HG02759 (cell line): ENCODE results near the gene FGF7.
"Not testable (repeated sequence)": the region's sequence is repeated elsewhere in the genome, so short reads cannot be mapped to it uniquely, and the experiment has no call there.

ENCODE experiments used
- ATAC-seq: cut with Tn5 transposase; IDR thresholded peaks from one replicate; pipeline ENCODE4 v1.9.1; 2021; ENCODE audit warnings: mild to moderate bottlenecking, moderate library complexity; ENCODE audit not compliant: unreplicated experiment

The FGF7 gene

DNA sequence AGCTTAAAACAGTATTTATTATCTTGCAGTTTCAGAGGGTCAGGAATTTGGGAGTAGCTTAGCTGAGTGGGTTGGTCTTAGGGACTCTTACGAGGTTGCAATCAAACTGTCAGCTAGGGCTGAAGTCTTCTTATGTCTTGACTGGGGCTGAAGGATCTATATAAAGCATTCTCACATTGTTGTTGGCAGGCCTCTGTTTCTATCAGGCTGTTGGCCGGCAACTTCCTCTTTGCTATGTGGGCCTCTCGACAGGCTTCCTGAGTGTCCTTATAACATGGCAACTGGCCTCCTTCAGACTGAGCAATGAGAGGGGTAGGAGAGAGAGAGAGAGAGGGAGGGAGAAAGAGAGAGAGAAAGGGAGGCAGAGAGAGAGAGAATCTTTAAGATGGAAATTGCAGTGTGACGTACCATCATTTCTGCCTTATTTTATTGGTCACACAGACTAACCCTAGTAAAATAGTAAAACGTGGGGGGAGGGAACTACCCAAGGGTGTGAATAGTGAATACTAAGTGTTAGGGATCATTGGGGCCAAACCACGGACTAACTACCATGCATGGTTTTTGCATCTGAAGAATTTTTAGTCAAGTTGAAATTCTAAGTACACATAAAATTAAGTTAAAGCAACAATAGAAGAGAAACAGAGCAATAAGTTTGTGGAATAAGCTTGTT is 16.1 kb downstream of the FGF7 start:
- peak; percentile 88 for ATAC-seq

GRCh38 chr15:49439678-49440395 is 16.8 kb downstream of the FGF7 start:
- no peak for ATAC-seq

GRCh38 chr15:49441356-49441755 is 18.3 kb downstream of the FGF7 start:
- no peak for ATAC-seq

DNA sequence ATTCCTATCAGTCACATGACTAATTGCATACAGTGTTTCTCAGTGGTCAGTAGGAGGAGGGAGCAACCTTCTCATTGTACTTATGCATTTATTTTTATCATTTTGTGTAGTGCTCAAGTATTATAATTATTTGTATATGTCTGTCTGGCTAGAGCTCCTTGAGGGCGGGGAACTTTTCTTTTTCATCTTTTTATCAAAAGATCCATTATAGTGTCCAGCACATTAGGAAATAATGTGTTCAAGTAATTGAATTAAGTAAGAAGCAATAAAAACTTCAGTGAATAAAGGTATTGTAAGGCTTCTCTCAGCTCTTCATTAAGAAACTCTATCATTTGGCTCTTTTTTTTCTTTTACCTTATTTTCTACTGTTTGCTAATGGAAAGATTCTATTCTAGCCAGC is 18.8 kb downstream of the FGF7 start:
- ATAC-seq, result no peak

DNA sequence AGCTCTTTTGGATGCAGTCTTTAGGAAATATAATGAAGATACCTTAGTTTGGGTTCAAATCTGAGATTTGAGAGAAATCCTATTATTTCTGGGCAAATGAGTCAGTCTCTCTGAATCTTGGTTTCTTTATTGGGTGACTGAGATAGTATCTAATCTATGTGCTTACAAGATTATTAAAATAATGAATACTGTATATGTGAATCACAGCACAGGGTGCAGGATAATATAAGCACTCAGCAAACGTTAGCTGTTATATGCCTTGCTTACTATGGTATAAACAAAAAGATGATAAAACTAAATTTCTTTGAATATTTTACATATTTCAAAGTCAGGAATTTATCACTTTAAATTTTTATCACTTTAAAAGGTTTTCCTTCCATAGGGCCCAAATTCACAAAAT is 29.6 kb downstream of the FGF7 start:
- ATAC-seq, result no peak

DNA sequence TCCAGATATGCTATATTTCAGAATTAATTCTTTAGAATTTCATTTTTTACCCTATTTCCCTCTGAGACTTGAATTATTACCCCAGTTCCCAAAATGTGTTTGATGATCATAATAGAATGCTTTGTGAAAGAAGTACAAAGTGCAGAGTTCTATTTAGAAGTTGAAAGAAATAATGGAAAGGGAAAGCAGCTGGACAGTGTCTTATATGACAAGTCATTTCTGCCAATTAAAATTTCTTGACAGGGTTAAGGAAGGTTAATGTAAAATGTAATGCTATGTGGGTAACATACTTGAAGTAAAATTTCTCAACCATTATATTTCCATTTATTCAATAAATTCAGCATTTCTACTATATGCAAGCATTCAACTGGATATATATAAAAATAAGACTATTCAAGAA is 33.1 kb downstream of the FGF7 start:
- ATAC-seq, result no peak

- no peak for ATAC-seq
These were observed 35.1 kb downstream of the FGF7 start for GRCh38 chr15:49458145-49458544.

- ATAC-seq, result no peak
These were observed 37.4 kb downstream of the FGF7 start for GRCh38 chr15:49460411-49460941.

DNA sequence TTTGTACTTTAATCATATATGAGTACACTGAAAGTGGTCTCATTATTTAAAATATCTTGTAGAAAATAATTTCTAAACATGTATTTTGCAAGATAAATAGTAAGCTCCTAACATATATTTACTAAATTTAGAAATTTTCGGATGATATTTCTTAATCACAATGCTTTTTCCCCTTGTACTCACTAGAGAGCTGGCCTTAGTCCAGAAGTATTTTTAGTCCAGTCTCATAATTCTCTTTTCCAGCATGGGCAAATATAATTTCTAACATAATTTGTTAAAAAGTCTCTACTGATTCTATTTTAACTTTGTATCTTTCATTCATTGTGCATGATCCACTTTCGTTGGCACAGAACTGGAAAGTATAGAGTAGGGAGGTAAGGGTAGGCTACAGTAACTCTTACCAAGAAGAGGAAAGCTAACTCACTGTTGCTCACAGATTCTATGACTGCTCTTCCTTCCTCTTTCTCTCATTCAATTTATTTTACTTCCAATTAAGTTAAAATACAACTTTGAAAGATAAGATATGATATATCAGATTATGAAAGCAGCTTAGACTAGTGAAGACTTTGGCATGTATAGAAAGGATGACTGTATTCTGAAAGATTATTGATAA is 39.3 kb downstream of the FGF7 start:
- no peak for ATAC-seq

- ATAC-seq, result no peak
These were observed 41.5 kb downstream of the FGF7 start for GRCh38 chr15:49464522-49464921.

DNA sequence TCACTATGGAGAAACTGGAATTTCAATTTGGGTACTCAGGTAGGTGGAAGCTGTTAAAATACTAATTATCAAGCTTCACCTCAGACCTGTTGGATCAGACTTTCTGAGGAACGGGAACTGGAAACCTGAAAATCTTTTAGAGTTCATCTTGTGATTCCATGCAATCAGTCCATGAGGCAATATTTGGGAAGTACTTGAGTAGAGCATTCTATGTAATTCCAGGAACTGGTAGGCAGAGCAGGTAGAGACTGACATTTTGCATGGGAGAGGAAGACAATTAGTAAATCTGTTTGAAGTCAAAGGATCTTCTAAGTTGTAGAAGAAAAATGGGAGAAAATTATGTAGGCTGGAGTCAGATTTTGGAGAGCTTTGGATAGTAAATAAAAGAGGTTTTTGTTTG is 43.1 kb downstream of the FGF7 start:
- no peak for ATAC-seq

GRCh38 chr15:49467746-49468480 is 44.9 kb downstream of the FGF7 start:
- no peak for ATAC-seq

DNA sequence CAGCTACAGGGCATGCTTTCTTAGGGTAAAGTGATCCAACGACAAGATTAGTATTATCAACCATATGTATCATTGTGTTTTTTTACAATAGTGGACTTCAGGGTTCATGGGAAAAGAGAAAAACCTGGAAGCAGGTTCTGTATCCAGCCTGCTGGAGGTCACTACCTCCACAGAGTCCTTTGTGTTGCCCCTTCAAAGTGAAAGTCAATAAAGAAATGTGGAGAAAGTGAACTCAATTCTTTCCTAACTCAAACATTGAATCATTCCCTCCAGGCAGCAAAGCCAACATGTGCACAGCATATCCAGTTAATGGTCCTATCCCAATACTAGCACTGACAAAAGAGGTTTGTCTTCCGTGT is 45.4 kb downstream of the FGF7 start:
- no peak for ATAC-seq

DNA sequence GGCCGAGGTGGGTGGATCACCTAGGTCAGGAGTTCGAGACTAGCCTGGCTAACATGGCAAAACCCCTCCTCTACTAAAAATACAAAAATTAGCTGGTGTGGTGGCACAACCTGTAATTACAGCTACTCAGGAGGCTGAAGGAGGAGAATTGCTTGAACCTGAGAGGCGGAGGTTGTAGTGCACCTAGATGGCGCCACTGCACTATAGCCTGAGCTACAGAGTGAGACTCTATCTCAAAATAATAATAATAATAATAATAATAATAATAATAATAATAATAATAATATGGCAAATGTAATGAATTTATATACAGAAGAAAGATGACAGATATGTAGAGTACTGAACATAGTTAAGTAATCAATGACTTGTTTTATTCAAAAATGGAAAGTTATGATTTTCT is 48.2 kb downstream of the FGF7 start:
- ATAC-seq, result not testable (repeated sequence)

GRCh38 chr15:49471733-49472132 is 48.7 kb downstream of the FGF7 start:
- no peak for ATAC-seq

- no peak for ATAC-seq
These were observed 49.3 kb downstream of the FGF7 start for GRCh38 chr15:49472338-49472737.

GRCh38 chr15:49473031-49473430 is 50.0 kb downstream of the FGF7 start:
- no peak for ATAC-seq

DNA sequence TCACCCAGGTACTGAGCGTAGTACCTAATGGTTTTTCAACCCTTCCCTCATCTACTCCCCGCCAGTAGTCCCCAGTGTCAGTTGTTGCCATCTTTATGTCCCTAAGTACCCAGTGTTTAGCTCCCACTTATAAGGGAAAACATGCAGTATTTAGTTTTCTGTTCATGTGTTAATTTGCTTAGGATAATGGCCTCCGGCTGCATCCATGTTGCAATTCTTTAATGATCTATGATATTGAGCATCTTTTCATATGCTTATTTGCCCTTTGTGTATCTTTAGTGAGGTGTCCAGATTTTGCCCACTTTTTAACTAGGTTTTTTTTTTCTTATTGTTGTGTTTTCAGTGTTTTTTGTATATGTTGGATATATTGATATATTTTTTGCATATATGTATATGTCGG is 55.0 kb downstream of the FGF7 start:
- not testable (repeated sequence) for ATAC-seq

DNA sequence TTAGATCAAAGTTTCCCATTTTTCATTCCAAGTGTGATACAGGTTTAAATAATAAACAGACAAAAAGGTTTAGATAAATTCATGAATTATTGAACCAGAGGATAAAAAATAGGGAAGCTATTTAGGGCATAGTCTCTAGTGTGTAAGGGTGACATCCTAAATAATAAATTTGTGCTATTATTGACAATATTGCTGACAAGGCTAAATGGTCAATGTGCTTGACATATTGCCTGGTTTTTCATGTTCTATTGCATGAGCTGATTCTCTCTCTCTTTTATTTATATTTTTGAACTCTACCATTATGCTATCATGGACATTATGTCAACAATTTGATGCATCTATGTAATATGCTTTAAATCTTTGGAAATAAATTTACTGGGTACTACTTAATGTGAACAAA is 55.9 kb downstream of the FGF7 start:
- ATAC-seq, result not testable (repeated sequence)

DNA sequence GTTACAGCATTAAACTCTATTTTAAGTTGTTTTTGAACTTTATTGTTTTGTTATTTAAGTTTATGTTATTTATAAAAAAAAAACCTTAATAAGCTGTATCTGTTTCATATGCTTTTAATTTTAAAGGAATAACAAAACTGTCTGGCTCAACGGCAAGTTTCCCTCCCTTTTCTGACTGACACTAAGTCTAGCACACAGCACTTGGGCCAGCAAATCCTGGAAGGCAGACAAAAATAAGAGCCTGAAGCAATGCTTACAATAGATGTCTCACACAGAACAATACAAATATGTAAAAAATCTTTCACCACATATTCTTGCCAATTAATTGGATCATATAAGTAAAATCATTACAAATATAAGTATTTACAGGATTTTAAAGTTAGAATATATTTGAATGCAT is 62.4 kb downstream of the FGF7 start:
- not testable (repeated sequence) for ATAC-seq

GRCh38 chr15:49490966-49491365 is 67.9 kb downstream of the FGF7 start:
- ATAC-seq, result no peak
